K562 (cell line): ENCODE results near the gene ROBO3.

ENCODE experiments used
- CTCF ChIP-seq, 3 experiments: IDR thresholded peaks in 2 of 3; conservative IDR thresholded peaks in 1 of 3; 2 replicates each; pipeline ENCODE4 v1.5.1; 2011 to 2012; ENCODE audit warnings: low read length in 3 of 3, mild to moderate bottlenecking in 3 of 3, control low read depth in 2 of 3, improper control_type of control experiment in 1 of 3, inconsistent platforms in 1 of 3, low read depth in 1 of 3, mixed read lengths in 1 of 3, moderate library complexity in 1 of 3; ENCODE audit not compliant: insufficient read depth in 2 of 3
- ELF4 ChIP-seq: fragments of 450-650 bp; formaldehyde crosslinking; IDR thresholded peaks from 2 replicates; pipeline ENCODE4 v1.4.0; 2022; ENCODE audit warnings: missing genetic modification characterization
- GABPA ChIP-seq: fragments of 200-800 bp; sonication (Bioruptor generic); conservative IDR thresholded peaks from 2 replicates; pipeline ENCODE4 v1.6.1; 2016; ENCODE audit warnings: low read depth, missing genetic modification characterization, missing compliant biosample characterization
- HDAC6 ChIP-seq: IDR thresholded peaks from 2 replicates; pipeline ENCODE4 v1.6.1; 2012; ENCODE audit warnings: low read depth, mild to moderate bottlenecking, control low read depth, inconsistent platforms, low read length, moderate library complexity
- MTF1 ChIP-seq: fragments of 250-450 bp; sonication (Bioruptor Pico); IDR thresholded peaks from 2 replicates; pipeline ENCODE4 v1.9.0; 2021; ENCODE audit warnings: moderate library complexity, mild to moderate bottlenecking, inconsistent platforms, borderline replicate concordance
- ZNF165 ChIP-seq: fragments of 250-450 bp; sonication (Bioruptor Pico); IDR thresholded peaks from 2 replicates; pipeline ENCODE4 v1.4.0; 2020; ENCODE audit warnings: borderline replicate concordance

GRCh38 chr11:124902616-124903015 lies 37.4 kb downstream of the ROBO3 start:
- TF ChIP-seq CTCF (IDR thresholded peaks at IDR 0.05 in 2 of 3, conservative IDR thresholded peaks at IDR 0.05 in 1 of 3; ENCODE audit: insufficient read depth in 2 of 3, low read depth in 1 of 3, low read length in 3 of 3) (no peak), GABPA (tag) (no peak), MTF1 (CRISPR knock-in tag) (no peak), HDAC6 (no peak), ZNF165 (CRISPR knock-in tag) (no peak), ELF4 (CRISPR knock-in tag) (no peak)
